Cardiac muscle cell (in vitro differentiated cells and primary cell): ENCODE data around the gene TPMT. TPM values are rescaled to one million over a fixed set of nuclear protein-coding genes. Genes with fewer than 3 reads are reported as not detected.

Experiments
- DNase-seq, 2 donors: peaks; one replicate each; pipeline versions ENCODE4 v3.0.0 to v3.0.0-alpha.2; 2010 to 2017; ENCODE audit warnings: low read depth in 1 of 2, low spot score in 1 of 2
- H3K27ac ChIP-seq: fragments of 200-600 bp; sonication (generic); 2 replicates; pipeline ENCODE4 v1.5.1; 2016
- H3K27me3 ChIP-seq: fragments of 200-600 bp; sonication (generic); 2 replicates; pipeline ENCODE4 v1.6.0; 2016; ENCODE audit warnings: control low read depth
- H3K36me3 ChIP-seq: fragments of 200-600 bp; sonication (generic); 2 replicates; pipeline ENCODE4 v1.5.1; 2016; ENCODE audit warnings: control low read depth
- H3K4me1 ChIP-seq: fragments of 200-600 bp; sonication (generic); 2 replicates; pipeline ENCODE4 v1.8.1; 2017; ENCODE audit warnings: low read depth, mild to moderate bottlenecking, mixed run types
- H3K4me3 ChIP-seq: fragments of 200-600 bp; sonication (generic); 2 replicates; pipeline ENCODE4 v1.5.1; 2016; ENCODE audit warnings: mild to moderate bottlenecking
- H3K9me3 ChIP-seq: fragments of 200-600 bp; sonication (generic); 2 replicates; pipeline ENCODE4 v1.5.1; 2017; ENCODE audit warnings: low read depth, mild to moderate bottlenecking, control low read depth
- polyA plus RNA-seq: library from polyadenylated mRNA; unstranded; fragments of >200 nt; fragmentation: Nextera tagmentation; extraction: Ambion mirVana; gene quantifications from 2 replicates; pipeline ENCODE4 v1.2.1, GENCODE V29; 2016
- total RNA-seq: library from RNA; depleted of rRNA; stranded (reverse); fragments of >200 nt; gene quantifications from 2 replicates; pipeline ENCODE4 v1.2.3, GENCODE V29; 2016
- TF ChIP-seq, protein P1 (sequence below): IDR thresholded peaks from 2 replicates; pipeline ENCODE4 v1.5.1; 2012; ENCODE audit warnings: low read depth, mild to moderate bottlenecking, low read length

TPMT gene
- total and polyA plus RNA-seq, 2 experiments from 2014 or later, result 9.5 to 14.0 TPM

DNA sequence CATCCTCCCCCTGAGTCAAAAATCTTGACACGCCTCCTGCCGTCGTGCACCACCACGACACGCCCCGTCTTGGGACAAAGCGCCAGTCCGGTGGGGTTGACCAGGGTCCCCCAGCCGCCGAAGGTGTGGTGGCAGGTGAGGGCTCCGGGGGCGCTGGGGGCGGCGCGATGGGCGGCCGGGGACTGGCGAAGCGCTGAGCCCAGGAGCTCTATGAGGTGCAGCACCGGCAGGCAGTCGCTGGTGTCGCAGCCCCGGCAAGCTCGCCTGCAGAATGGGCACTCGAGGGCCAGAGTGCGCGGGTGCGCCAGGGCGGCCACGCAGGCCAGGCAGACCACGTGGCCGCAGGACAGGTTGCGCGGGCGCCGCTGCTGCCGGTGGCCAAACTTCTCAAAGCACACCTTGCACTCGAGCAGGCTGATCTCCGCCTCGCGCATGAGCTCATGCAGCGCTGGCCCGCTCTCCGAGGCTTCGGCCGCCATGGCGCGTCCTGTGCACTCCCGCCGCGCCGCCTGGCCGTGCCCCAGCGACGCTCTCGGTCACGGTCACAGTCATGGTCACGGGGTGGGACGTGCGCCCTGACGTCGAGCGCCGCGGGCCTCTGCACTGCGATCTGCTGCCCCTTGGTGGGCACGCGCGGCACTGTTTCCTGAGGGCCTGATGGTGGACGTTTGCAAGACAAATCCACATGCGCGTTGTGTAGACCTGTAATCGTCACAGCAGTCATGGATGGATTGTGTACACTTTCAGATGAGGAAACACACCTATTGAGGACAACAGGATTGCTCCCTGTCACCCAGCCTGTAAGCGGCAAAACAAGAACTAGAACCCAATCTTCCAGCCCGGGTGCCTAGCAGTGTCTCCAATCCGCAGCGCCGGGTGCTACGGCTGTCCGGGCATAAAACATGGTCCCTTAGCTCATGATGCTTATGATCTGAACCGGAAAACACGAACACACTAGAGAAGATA is 32.5 kb downstream of the TPMT start, which contains the start of gene NHLRC1:
TSS of gene NHLRC1 (minus strand) at position 550 of the 966 bp plus-strand sequence. CDS start at position 479, 71 bp downstream.
- no peaks in the 10 kb centered on the region for H3K9me3 ChIP-seq
- no peak within 1 kb of the TSS for H3K27ac ChIP-seq
- peaks cover 5% of the 10 kb centered on the region for H3K27me3 ChIP-seq
- H3K4me3 ChIP-seq, result peak within 1 kb of the TSS; percentile 16
- H3K36me3 ChIP-seq, result no peaks in the 10 kb centered on the region
- DNase-seq, result peak; percentile 87 to 93
- TF ChIP-seq, protein P1, sequence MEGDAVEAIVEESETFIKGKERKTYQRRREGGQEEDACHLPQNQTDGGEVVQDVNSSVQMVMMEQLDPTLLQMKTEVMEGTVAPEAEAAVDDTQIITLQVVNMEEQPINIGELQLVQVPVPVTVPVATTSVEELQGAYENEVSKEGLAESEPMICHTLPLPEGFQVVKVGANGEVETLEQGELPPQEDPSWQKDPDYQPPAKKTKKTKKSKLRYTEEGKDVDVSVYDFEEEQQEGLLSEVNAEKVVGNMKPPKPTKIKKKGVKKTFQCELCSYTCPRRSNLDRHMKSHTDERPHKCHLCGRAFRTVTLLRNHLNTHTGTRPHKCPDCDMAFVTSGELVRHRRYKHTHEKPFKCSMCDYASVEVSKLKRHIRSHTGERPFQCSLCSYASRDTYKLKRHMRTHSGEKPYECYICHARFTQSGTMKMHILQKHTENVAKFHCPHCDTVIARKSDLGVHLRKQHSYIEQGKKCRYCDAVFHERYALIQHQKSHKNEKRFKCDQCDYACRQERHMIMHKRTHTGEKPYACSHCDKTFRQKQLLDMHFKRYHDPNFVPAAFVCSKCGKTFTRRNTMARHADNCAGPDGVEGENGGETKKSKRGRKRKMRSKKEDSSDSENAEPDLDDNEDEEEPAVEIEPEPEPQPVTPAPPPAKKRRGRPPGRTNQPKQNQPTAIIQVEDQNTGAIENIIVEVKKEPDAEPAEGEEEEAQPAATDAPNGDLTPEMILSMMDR, result peak; percentile 91
- H3K4me1 ChIP-seq, result no peaks in the 10 kb centered on the region

DNA sequence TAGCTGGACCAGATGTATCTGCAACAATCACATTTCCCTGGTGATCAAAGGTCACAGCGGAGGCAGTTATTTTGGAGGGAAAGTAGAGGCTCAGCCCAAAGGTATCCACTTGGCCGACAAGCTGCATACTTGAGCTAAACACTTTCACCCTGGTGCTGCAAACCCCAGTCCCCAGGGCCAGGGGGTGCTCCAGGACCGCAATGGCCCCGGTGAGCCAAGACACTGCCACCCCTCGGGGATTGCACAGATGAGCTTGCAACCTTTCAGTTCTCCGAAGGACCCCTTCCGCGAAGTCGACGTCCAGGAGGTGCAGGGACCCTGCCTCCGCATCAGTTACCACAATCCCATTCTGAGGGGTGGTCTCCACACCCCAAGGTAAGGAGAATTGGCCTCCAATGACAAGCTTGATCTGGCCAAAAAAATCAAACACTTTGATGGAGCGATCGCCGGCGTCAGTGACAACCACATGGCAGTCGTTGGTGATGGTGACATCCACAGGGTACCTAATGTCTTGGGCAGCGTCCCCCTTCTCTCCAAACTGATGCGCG is 33.2 kb downstream of the TPMT start:
- Histone ChIP-seq H3K27ac (no peak overlapping the region), H3K27me3 (peaks cover 5% of the 10 kb centered on the region), H3K9me3 (no peaks in the 10 kb centered on the region), H3K4me1 (no peaks in the 10 kb centered on the region), H3K4me3 (no peak overlapping the region), H3K36me3 (no peaks in the 10 kb centered on the region)
- TF ChIP-seq, protein P1, result no peak
- DNase-seq, result no peak

DNA sequence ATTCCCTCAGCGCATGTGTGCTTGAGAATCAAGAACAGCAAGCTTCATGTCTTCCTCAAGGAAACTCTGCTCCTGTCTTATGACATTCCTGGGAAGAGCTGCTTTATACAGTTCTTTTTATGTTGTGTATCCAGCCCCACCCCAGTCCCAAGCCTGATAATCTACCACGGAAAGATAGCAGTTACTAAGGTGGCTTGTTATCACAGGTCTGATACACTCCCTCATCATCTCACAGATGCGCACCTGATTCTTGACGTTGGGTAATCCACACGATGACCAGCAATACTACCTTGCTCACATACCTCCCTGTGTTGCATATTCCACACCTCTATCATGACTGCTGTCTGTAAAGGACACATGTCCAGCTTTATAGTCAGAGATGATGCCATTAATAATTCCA is 35.6 kb downstream of the TPMT start:
- Histone ChIP-seq H3K4me1 (no peaks in the 10 kb centered on the region), H3K36me3 (no peaks in the 10 kb centered on the region), H3K27me3 (peaks cover 5% of the 10 kb centered on the region), H3K4me3 (no peak overlapping the region), H3K9me3 (no peaks in the 10 kb centered on the region), H3K27ac (no peak overlapping the region)
- DNase-seq, result no peak
- TF ChIP-seq, protein P1, result no peak

DNA sequence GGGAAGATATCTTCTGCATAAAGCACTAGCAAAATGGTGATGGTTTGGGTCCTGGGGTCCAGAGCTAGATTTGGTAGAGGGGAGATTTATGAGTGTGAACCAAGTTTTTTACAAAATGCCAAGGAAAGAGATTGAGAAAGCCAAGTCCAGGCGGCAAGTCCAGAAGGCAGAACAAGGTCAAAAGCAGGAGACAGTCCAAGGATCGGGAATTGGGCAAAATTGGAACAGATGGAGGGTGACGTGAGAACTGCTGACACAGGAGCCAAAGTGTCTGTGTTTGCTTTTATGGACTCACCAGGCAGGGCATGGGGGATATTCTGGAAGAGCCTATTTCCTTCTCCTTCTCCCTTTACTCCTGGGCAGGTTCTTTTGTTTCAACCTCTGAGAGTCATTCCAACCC is 36.5 kb downstream of the TPMT start:
- TF ChIP-seq, protein P1, result no peak
- H3K9me3 ChIP-seq, result no peaks in the 10 kb centered on the region
- no peak overlapping the region for H3K27ac ChIP-seq
- H3K27me3 ChIP-seq, result peaks cover 5% of the 10 kb centered on the region
- DNase-seq, result no peak
- no peaks in the 10 kb centered on the region for H3K4me1 ChIP-seq
- H3K36me3 ChIP-seq, result no peaks in the 10 kb centered on the region
- H3K4me3 ChIP-seq, result no peak overlapping the region

DNA sequence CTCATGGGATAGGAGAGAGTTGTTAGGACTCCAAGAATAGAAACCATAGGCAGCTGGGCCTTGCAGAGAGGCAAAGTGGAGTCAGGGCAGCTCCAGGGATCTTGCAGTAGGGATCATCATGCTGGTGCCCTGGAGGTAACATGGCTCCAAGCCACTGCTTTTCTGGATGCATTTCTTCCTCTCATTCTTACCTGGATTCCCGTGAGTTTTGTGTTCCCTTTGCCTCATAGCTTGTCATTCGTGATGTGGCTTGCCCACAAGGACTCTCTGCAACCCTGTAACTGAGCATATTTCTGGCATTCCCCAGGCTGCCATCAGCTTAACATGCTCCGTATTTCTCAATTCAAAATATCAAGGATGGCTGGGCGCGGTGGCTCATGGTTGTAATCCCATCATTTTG is 37.7 kb downstream of the TPMT start:
- Histone ChIP-seq H3K27me3 (peaks cover 5% of the 10 kb centered on the region), H3K4me1 (no peaks in the 10 kb centered on the region), H3K27ac (no peak overlapping the region), H3K4me3 (no peak overlapping the region), H3K36me3 (no peaks in the 10 kb centered on the region), H3K9me3 (no peaks in the 10 kb centered on the region)
- TF ChIP-seq, protein P1, result no peak
- no peak for DNase-seq
